Neural progenitor cell (in vitro differentiated cells): Measurements from ENCODE around the gene AK4. TPM values are rescaled to one million over a fixed set of nuclear protein-coding genes. Genes with fewer than 3 reads are reported as not detected.
"Not testable (repeated sequence)": the region's sequence is repeated elsewhere in the genome, so short reads cannot be mapped to it uniquely, and the experiment has no call there.

Experiments
- DNase-seq: peaks from one replicate; pipeline ENCODE4 v3.0.0-alpha.2; 2016; ENCODE audit warnings: low spot score
- H2AFZ ChIP-seq: fragments of 200-600 bp; sonication (generic); replicated peaks from 2 replicates; pipeline ENCODE4 v1.6.1; 2016; ENCODE audit warnings: antibody characterized with exemption
- H3F3A ChIP-seq: fragments of 200-600 bp; sonication (generic); 2 replicates; pipeline ENCODE4 v1.6.1; 2016; ENCODE audit warnings: antibody characterized with exemption, low read depth
- H3K27ac ChIP-seq: fragments of 200-600 bp; sonication (generic); 2 replicates; pipeline ENCODE4 v1.5.1; 2016; ENCODE audit warnings: mild to moderate bottlenecking
- H3K27me3 ChIP-seq: fragments of 200-600 bp; sonication (generic); 2 replicates; pipeline ENCODE4 v1.6.1; 2016; ENCODE audit warnings: mild to moderate bottlenecking, moderate library complexity
- H3K36me3 ChIP-seq: fragments of 200-600 bp; sonication (generic); 2 replicates; pipeline ENCODE4 v1.5.1; 2016
- H3K4me1 ChIP-seq: fragments of 200-600 bp; sonication (generic); 2 replicates; pipeline ENCODE4 v1.6.1; 2016; ENCODE audit warnings: mixed run types
- H3K4me2 ChIP-seq: fragments of 200-600 bp; sonication (generic); 2 replicates; pipeline ENCODE4 v1.6.1; 2016
- H3K4me3 ChIP-seq: fragments of 200-600 bp; sonication (generic); 2 replicates; pipeline ENCODE4 v1.5.1; 2016
- H3K79me2 ChIP-seq: fragments of 200-600 bp; sonication (generic); 2 replicates; pipeline ENCODE4 v1.6.1; 2016; ENCODE audit warnings: low read depth
- H3K9ac ChIP-seq: fragments of 200-600 bp; sonication (generic); 2 replicates; pipeline ENCODE4 v1.6.1; 2016
- H3K9me3 ChIP-seq: fragments of 200-600 bp; sonication (generic); 2 replicates; pipeline ENCODE4 v1.5.1; 2016; ENCODE audit warnings: low read depth
- H4K20me1 ChIP-seq: fragments of 200-600 bp; sonication (generic); 2 replicates; pipeline ENCODE4 v1.6.1; 2016; ENCODE audit warnings: low read depth
- H3K27ac Mint-ChIP-seq: 3 replicates; pipeline ENCODE4 v1.8.0; 2021; ENCODE audit warnings: mixed read lengths
- H3K27me3 Mint-ChIP-seq: 2 replicates; pipeline ENCODE4 v1.8.0; 2022; ENCODE audit warnings: low read depth, mild to moderate bottlenecking, inconsistent platforms, moderate library complexity, mixed read lengths; ENCODE audit not compliant: insufficient read depth
- H3K36me3 Mint-ChIP-seq: 3 replicates; pipeline ENCODE4 v1.8.0; 2021; ENCODE audit warnings: mixed read lengths
- H3K4me1 Mint-ChIP-seq: 3 replicates; pipeline ENCODE4 v1.8.0; 2021; ENCODE audit warnings: mixed read lengths
- H3K4me3 Mint-ChIP-seq: 3 replicates; pipeline ENCODE4 v1.8.0; 2021; ENCODE audit warnings: mild to moderate bottlenecking, moderate library complexity, mixed read lengths
- H3K9me3 Mint-ChIP-seq: 3 replicates; pipeline ENCODE4 v1.8.0; 2020; ENCODE audit warnings: mixed read lengths
- CTCF ChIP-seq: fragments of 200-600 bp; sonication (generic); IDR thresholded peaks from 2 replicates; pipeline ENCODE4 v1.5.1; 2017; ENCODE audit warnings: antibody characterized with exemption, mild to moderate bottlenecking
- EZH2 ChIP-seq: fragments of 200-600 bp; sonication (generic); IDR thresholded peaks from 2 replicates; pipeline ENCODE4 v1.6.1; 2017; ENCODE audit warnings: antibody characterized with exemption, mild to moderate bottlenecking, moderate library complexity
- EZH2phosphoT487 ChIP-seq: fragments of 200-600 bp; sonication (generic); IDR thresholded peaks from 2 replicates; pipeline ENCODE4 v1.6.1; 2017; ENCODE audit warnings: antibody characterized with exemption
- total RNA-seq: library from RNA; depleted of rRNA; stranded (reverse); fragments of >200 nt; gene quantifications from 2 replicates; pipeline ENCODE4 v1.2.3, GENCODE V29; 2015; ENCODE audit warnings: low replicate concordance

AK4 gene
- 28.8 and 31.5 TPM in 2 replicates for total RNA-seq

GRCh38 chr1:65148178-65148547 is at the start of gene AK4:
AK4 (plus strand) TSS chr1:65148203; CDS start chr1:65148408, 205 bp downstream.
- H3K27me3 Mint-ChIP-seq, result peaks cover 23% of the 10 kb centered on the region
- H3K4me3 Mint-ChIP-seq, result peak within 1 kb of the TSS; percentile 94
- peak within 1 kb of the TSS; percentile 78 for H3K27ac Mint-ChIP-seq
- Histone ChIP-seq H2AFZ (peak within 1 kb of the TSS; percentile 81), H3F3A (peaks cover 21% of the 10 kb centered on the region), H3K4me1 (peaks cover 11% of the 10 kb centered on the region), H3K4me3 (peak within 1 kb of the TSS; percentile 66), H3K27me3 (peaks cover 77% of the 10 kb centered on the region), H3K4me2 (peak within 1 kb of the TSS; percentile 95)
- DNase-seq, H3K9me3 Mint-ChIP-seq, H4K20me1 ChIP-seq, H3K36me3 Mint-ChIP-seq, H3K36me3 ChIP-seq, H3K9me3 ChIP-seq, H3K27ac ChIP-seq, H3K9ac ChIP-seq, H3K79me2 ChIP-seq: not testable (repeated sequence)
- H3K4me1 Mint-ChIP-seq, result peaks cover 33% of the 10 kb centered on the region

GRCh38 chr1:65103807-65104206 is 44.2 kb upstream of the AK4 start:
- H3K27ac Mint-ChIP-seq, result no peak overlapping the region
- Histone ChIP-seq H3K4me3 (no peak overlapping the region), H3F3A (no peaks in the 10 kb centered on the region), H3K79me2 (no peaks in the 10 kb centered on the region), H3K36me3 (no peaks in the 10 kb centered on the region), H3K4me2 (no peak overlapping the region), H3K4me1 (no peaks in the 10 kb centered on the region), H3K9me3 (no peaks in the 10 kb centered on the region), H3K27me3 (no peaks in the 10 kb centered on the region), H4K20me1 (no peaks in the 10 kb centered on the region), H3K9ac (no peak overlapping the region), H2AFZ (no peak overlapping the region), H3K27ac (no peak overlapping the region)
- H3K36me3 Mint-ChIP-seq, result no peaks in the 10 kb centered on the region
- peaks cover 1% of the 10 kb centered on the region for H3K27me3 Mint-ChIP-seq
- DNase-seq, result no peak
- peaks cover 12% of the 10 kb centered on the region for H3K9me3 Mint-ChIP-seq
- no peak overlapping the region for H3K4me3 Mint-ChIP-seq
- no peaks in the 10 kb centered on the region for H3K4me1 Mint-ChIP-seq
- TF ChIP-seq EZH2phosphoT487 (no peak), CTCF (no peak), EZH2 (no peak)

GRCh38 chr1:65104854-65105534 is 43.0 kb upstream of the AK4 start:
- Mint-ChIP-seq H3K36me3 (no peaks in the 10 kb centered on the region), H3K4me3 (no peak overlapping the region), H3K27ac (no peak overlapping the region), H3K27me3 (no peaks in the 10 kb centered on the region), H3K9me3 (peaks cover 9% of the 10 kb centered on the region), H3K4me1 (no peaks in the 10 kb centered on the region)
- Histone ChIP-seq H3K4me2 (no peak overlapping the region), H3K4me3 (no peak overlapping the region), H3K4me1 (no peaks in the 10 kb centered on the region), H3K9me3 (no peaks in the 10 kb centered on the region), H3K9ac (no peak overlapping the region), H3K27me3 (no peaks in the 10 kb centered on the region), H3F3A (no peaks in the 10 kb centered on the region), H2AFZ (no peak overlapping the region), H4K20me1 (no peaks in the 10 kb centered on the region), H3K79me2 (no peaks in the 10 kb centered on the region), H3K36me3 (no peaks in the 10 kb centered on the region), H3K27ac (no peak overlapping the region)
- TF ChIP-seq CTCF (no peak), EZH2 (no peak), EZH2phosphoT487 (no peak)
- DNase-seq, result no peak

- Histone ChIP-seq H2AFZ (no peak overlapping the region), H3K27ac (no peak overlapping the region), H3K27me3 (no peaks in the 10 kb centered on the region), H3K4me2 (no peak overlapping the region), H3K4me3 (no peak overlapping the region), H3K36me3 (no peaks in the 10 kb centered on the region), H3K9me3 (no peaks in the 10 kb centered on the region), H3K9ac (no peak overlapping the region), H4K20me1 (no peaks in the 10 kb centered on the region), H3K4me1 (no peaks in the 10 kb centered on the region), H3F3A (no peaks in the 10 kb centered on the region), H3K79me2 (no peaks in the 10 kb centered on the region)
- Mint-ChIP-seq H3K4me3 (no peak overlapping the region), H3K9me3 (peaks cover 10% of the 10 kb centered on the region), H3K4me1 (no peaks in the 10 kb centered on the region), H3K27ac (no peak overlapping the region), H3K36me3 (no peaks in the 10 kb centered on the region), H3K27me3 (no peaks in the 10 kb centered on the region)
- no peak for DNase-seq
- TF ChIP-seq EZH2, result no peak
- no peak for TF ChIP-seq CTCF
- no peak for TF ChIP-seq EZH2phosphoT487
Observed at GRCh38 chr1:65105596-65105995, 42.4 kb upstream of the AK4 start.
